K562 (cell line): ENCODE results near the gene PLXNA2. TPM values are rescaled to one million over a fixed set of nuclear protein-coding genes. Genes with fewer than 3 reads are reported as not detected.

Source experiments
- ADNP ChIP-seq: fragments of 200-800 bp; sonication (Bioruptor generic); IDR thresholded peaks from 2 replicates; pipeline ENCODE4 v1.6.1; 2016; ENCODE audit warnings: missing genetic modification characterization, missing compliant biosample characterization
- DMBX1 ChIP-seq: fragments of 250-450 bp; sonication (Bioruptor Pico); IDR thresholded peaks from 2 replicates; pipeline ENCODE4 v1.8.0; 2022; ENCODE audit warnings: inconsistent platforms, mild to moderate bottlenecking, moderate library complexity, borderline replicate concordance
- ELF4 ChIP-seq: fragments of 450-650 bp; formaldehyde crosslinking; IDR thresholded peaks from 2 replicates; pipeline ENCODE4 v1.4.0; 2022; ENCODE audit warnings: missing genetic modification characterization
- GABPB1 ChIP-seq: sonication (generic); formaldehyde crosslinking; IDR thresholded peaks from 2 replicates; pipeline ENCODE4 v1.8.0; 2022; ENCODE audit warnings: mild to moderate bottlenecking, missing genetic modification reagents
- HDGF ChIP-seq: fragments of 450-650 bp; IDR thresholded peaks from 2 replicates; pipeline ENCODE4 v1.6.1; 2016
- HINFP ChIP-seq: fragments of 450-650 bp; conservative IDR thresholded peaks from 2 replicates; pipeline ENCODE4 v1.6.1; 2016; ENCODE audit warnings: missing genetic modification characterization, low read depth, mild to moderate bottlenecking, control low read depth, missing compliant biosample characterization
- IRF2 ChIP-seq: sonication (generic); formaldehyde crosslinking; IDR thresholded peaks from 2 replicates; pipeline ENCODE4 v1.8.1; 2022; ENCODE audit warnings: mild to moderate bottlenecking, missing genetic modification reagents
- LCOR ChIP-seq: sonication (generic); formaldehyde crosslinking; IDR thresholded peaks from 2 replicates; pipeline ENCODE4 v1.8.0; 2022; ENCODE audit warnings: mild to moderate bottlenecking, missing genetic modification reagents
- MEF2D ChIP-seq: conservative IDR thresholded peaks from 2 replicates; pipeline ENCODE4 v1.6.1; 2016; ENCODE audit warnings: low read depth, missing genetic modification characterization, missing compliant biosample characterization
- MTA2 ChIP-seq: fragments of 450-650 bp; IDR thresholded peaks from 2 replicates; pipeline ENCODE4 v1.6.1; 2016; ENCODE audit warnings: low read depth
- NCOA1 ChIP-seq: fragments of 450-650 bp; IDR thresholded peaks from 2 replicates; pipeline ENCODE4 v1.6.1; 2016; ENCODE audit warnings: low read depth
- NFYB ChIP-seq: IDR thresholded peaks from 2 replicates; pipeline ENCODE4 v1.6.1; 2011; ENCODE audit warnings: mild to moderate bottlenecking, moderate library complexity; ENCODE audit not compliant: insufficient read length; ENCODE audit errors: extremely low read depth
- NR3C1 ChIP-seq: sonication (generic); formaldehyde crosslinking; IDR thresholded peaks from 2 replicates; pipeline ENCODE4 v1.8.1; 2022; ENCODE audit warnings: missing genetic modification reagents
- RHOXF2B ChIP-seq: fragments of 250-450 bp; sonication (Bioruptor Pico); conservative IDR thresholded peaks from 2 replicates; pipeline ENCODE4 v1.5.1; 2021
- STAT6 ChIP-seq: sonication (generic); formaldehyde crosslinking; IDR thresholded peaks from 2 replicates; pipeline ENCODE4 v1.8.1; 2023; ENCODE audit warnings: mild to moderate bottlenecking, missing genetic modification reagents
- TAL1 ChIP-seq: fragments of 450-650 bp; IDR thresholded peaks from 2 replicates; pipeline ENCODE4 v1.6.1; 2016; ENCODE audit warnings: mild to moderate bottlenecking
- TEAD1 ChIP-seq, 2 experiments: fragments of 450-650 bp in 1 of 2; sonication (generic) in 1 of 2; formaldehyde crosslinking; IDR thresholded peaks; 2 replicates each; pipeline versions ENCODE4 v1.4.0 to v1.8.0; 2020 to 2022; ENCODE audit warnings: mild to moderate bottlenecking in 2 of 2, missing genetic modification reagents in 1 of 2
- TEAD4 ChIP-seq, 2 experiments: sonication (generic) in 1 of 2; formaldehyde crosslinking in 1 of 2; IDR thresholded peaks; 2 replicates each; pipeline versions ENCODE4 v1.6.1 to v1.8.0; 2012 to 2022; ENCODE audit warnings: borderline replicate concordance in 1 of 2, inconsistent platforms in 1 of 2, low read length in 1 of 2, mild to moderate bottlenecking in 1 of 2, missing genetic modification reagents in 1 of 2
- ZNF197 ChIP-seq: fragments of 200-800 bp; sonication (Bioruptor generic); IDR thresholded peaks from 2 replicates; pipeline ENCODE4 v1.6.1; 2016; ENCODE audit warnings: low read depth, missing genetic modification characterization, missing compliant biosample characterization
- ZNF584 ChIP-seq: fragments of 200-800 bp; sonication (Bioruptor generic); IDR thresholded peaks from 2 replicates; pipeline ENCODE4 v1.6.1; 2016; ENCODE audit warnings: low read depth, mild to moderate bottlenecking, missing genetic modification characterization, missing compliant biosample characterization
- polyA plus RNA-seq, 8 experiments: library from polyadenylated mRNA; depleted of rRNA in 4 of 8; stranded (reverse) in 5 of 8; unstranded in 3 of 8; fragments of >200 nt; fragmentation: Nextera tagmentation in 2 of 8; fragmentation: Illumina TruSeq in 1 of 8; extraction: Ambion mirVana in 2 of 8; extraction: Trizol in 1 of 8; gene quantifications; 2 replicates each; pipeline versions ENCODE4 v1.2.1 to v1.2.3, GENCODE V29; 2011 to 2014; ENCODE audit warnings: inconsistent platforms in 1 of 8, missing spikeins in 1 of 8
- total RNA-seq, 7 experiments: library from RNA; depleted of rRNA in 6 of 7; stranded (reverse); fragments of >200 nt in 6 of 7; fragmentation: Illumina TruSeq in 2 of 7; extraction: Trizol in 2 of 7; gene quantifications; 2 replicates each; pipeline versions ENCODE4 v1.2.1 to v1.2.3, GENCODE V29; 2011 to 2021; ENCODE audit warnings: low replicate concordance in 1 of 7
- TF ChIP-seq, protein P1 (sequence below): sonication (generic); formaldehyde crosslinking; IDR thresholded peaks from 2 replicates; pipeline ENCODE4 v1.8.0; 2022; ENCODE audit warnings: mild to moderate bottlenecking, missing genetic modification reagents
- TF ChIP-seq, protein P2 (sequence below): sonication (generic); formaldehyde crosslinking; IDR thresholded peaks from 2 replicates; pipeline ENCODE4 v1.8.0; 2022; ENCODE audit warnings: mild to moderate bottlenecking, missing genetic modification reagents, borderline replicate concordance

The PLXNA2 gene
- total and polyA plus RNA-seq, 9 of the 15 experiments (the other 6 are each of a cell fraction or from before 2014, with no cell fraction given), result 0.01 to 1.3 (median 0.32) TPM

- TF ChIP-seq ZNF197 (0 out of 2 replicates have a peak, but pooled peaks have one; percentile 75), STAT6 (no peak), ADNP (no peak), NR3C1 (CRISPR knock-in tag) (no peak), TEAD4 (IDR thresholded peaks at IDR 0.05; ENCODE audit: low read length) (peak; percentile 93), TEAD4 (CRISPR knock-in tag; IDR thresholded peaks at IDR 0.05; ENCODE audit: borderline replicate concordance) (no peak), HDGF (no peak; the same call in 1 of the 2 replicates), HINFP (no peak), TEAD1 (CRISPR knock-in tag; IDR thresholded peaks at IDR 0.05) (peak in 1 of 2 experiments; percentile 70; a peak in 1 of 4 replicates), MTA2 (peak; percentile 79), NFYB (no peak), GABPB1 (CRISPR knock-in tag) (peak; percentile 53; the same call in 1 of the 2 replicates), NCOA1 (peak; percentile 86), DMBX1 (peak; percentile 69; the same call in 1 of the 2 replicates), MEF2D (tag) (peak; percentile 89), RHOXF2B (no peak), ELF4 (CRISPR knock-in tag) (no peak), ZNF584 (CRISPR knock-in tag) (peak; percentile 91), TAL1 (peak; percentile 88), IRF2 (CRISPR knock-in tag) (no peak), LCOR (CRISPR knock-in tag) (peak; percentile 93)
- TF ChIP-seq, protein P1, sequence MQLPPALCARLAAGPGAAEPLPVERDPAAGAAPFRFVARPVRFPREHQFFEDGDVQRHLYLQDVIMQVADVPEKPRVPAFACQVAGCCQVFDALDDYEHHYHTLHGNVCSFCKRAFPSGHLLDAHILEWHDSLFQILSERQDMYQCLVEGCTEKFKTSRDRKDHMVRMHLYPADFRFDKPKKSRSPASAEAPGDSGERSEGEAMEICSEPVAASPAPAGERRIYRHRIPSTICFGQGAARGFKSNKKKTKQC (CRISPR knock-in tag), result 0 out of 2 replicates have a peak, but pooled peaks have one; percentile 20
- TF ChIP-seq, protein P2, sequence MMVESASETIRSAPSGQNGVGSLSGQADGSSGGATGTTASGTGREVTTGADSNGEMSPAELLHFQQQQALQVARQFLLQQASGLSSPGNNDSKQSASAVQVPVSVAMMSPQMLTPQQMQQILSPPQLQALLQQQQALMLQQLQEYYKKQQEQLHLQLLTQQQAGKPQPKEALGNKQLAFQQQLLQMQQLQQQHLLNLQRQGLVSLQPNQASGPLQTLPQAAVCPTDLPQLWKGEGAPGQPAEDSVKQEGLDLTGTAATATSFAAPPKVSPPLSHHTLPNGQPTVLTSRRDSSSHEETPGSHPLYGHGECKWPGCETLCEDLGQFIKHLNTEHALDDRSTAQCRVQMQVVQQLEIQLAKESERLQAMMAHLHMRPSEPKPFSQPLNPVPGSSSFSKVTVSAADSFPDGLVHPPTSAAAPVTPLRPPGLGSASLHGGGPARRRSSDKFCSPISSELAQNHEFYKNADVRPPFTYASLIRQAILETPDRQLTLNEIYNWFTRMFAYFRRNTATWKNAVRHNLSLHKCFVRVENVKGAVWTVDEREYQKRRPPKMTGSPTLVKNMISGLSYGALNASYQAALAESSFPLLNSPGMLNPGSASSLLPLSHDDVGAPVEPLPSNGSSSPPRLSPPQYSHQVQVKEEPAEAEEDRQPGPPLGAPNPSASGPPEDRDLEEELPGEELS, result 0 out of 2 replicates have a peak, but pooled peaks have one; percentile 47
These were observed 24.4 kb downstream of the PLXNA2 start (continued) for GRCh38 chr1:208219659-208220282.
